ENCODE data around the gene RNPEPL1. TPM values are rescaled to one million over a fixed set of nuclear protein-coding genes. Genes with fewer than 3 reads are reported as not detected.

RNPEPL1 gene
- total and polyA plus RNA-seq, 2 experiments from 2014 or later = 49.0 to 61.2 TPM

- Histone ChIP-seq H3K27ac (no peak overlapping the region), H3K27me3 (no peaks in the 10 kb centered on the region), H3K4me3 (peak overlapping the region; percentile 27), H3K9me3 (ENCODE audit: low read depth) (no peaks in the 10 kb centered on the region), H3K4me1 (ENCODE audit: low read depth) (peaks cover 5% of the 10 kb centered on the region), H3K36me3 (no peaks in the 10 kb centered on the region)
- no peak for DNase-seq (ENCODE audit: low read depth in 1 of 2, low spot score in 1 of 2)
- TF ChIP-seq CTCF (IDR thresholded peaks at IDR 0.05; ENCODE audit: low read depth, low read length) = no peak
These were observed 11.1 kb upstream of the RNPEPL1 start for GRCh38 chr2:240557101-240557751.

GRCh38 chr2:240557808-240558207, 10.5 kb upstream of the RNPEPL1 start, which contains the start of gene ANKMY1:
TSS of gene ANKMY1 (minus strand) at chr2:240557988. CDS start at chr2:240557335, 653 bp downstream.
- TF ChIP-seq CTCF (IDR thresholded peaks at IDR 0.05; ENCODE audit: low read depth, low read length) = no peak
- peak; percentile 82 to 88 for DNase-seq (ENCODE audit: low read depth in 1 of 2, low spot score in 1 of 2)
- H3K9me3 ChIP-seq (ENCODE audit: low read depth) = no peaks in the 10 kb centered on the region

GRCh38 chr2:240558236-240558761, 10.0 kb upstream of the RNPEPL1 start:
- no peak for TF ChIP-seq CTCF (IDR thresholded peaks at IDR 0.05; ENCODE audit: low read depth, low read length)
- no peak for DNase-seq (ENCODE audit: low read depth in 1 of 2, low spot score in 1 of 2)
- Histone ChIP-seq H3K27ac (no peak overlapping the region), H3K36me3 (no peaks in the 10 kb centered on the region), H3K9me3 (ENCODE audit: low read depth) (no peaks in the 10 kb centered on the region), H3K4me3 (peak overlapping the region; percentile 27), H3K4me1 (ENCODE audit: low read depth) (peaks cover 5% of the 10 kb centered on the region), H3K27me3 (no peaks in the 10 kb centered on the region)

More at GRCh38 chr2:240557808-240558207, 10.5 kb upstream of the RNPEPL1 start, which contains the start of gene ANKMY1:
- Histone ChIP-seq H3K4me3 (peak within 1 kb of the TSS; percentile 27), H3K27ac (no peak within 1 kb of the TSS), H3K27me3 (no peaks in the 10 kb centered on the region), H3K4me1 (ENCODE audit: low read depth) (peaks cover 5% of the 10 kb centered on the region), H3K36me3 (no peaks in the 10 kb centered on the region)

- Histone ChIP-seq H3K4me1 (ENCODE audit: low read depth) (peaks cover 5% of the 10 kb centered on the region), H3K9me3 (ENCODE audit: low read depth) (no peaks in the 10 kb centered on the region), H3K27ac (no peak overlapping the region), H3K36me3 (no peaks in the 10 kb centered on the region), H3K27me3 (no peaks in the 10 kb centered on the region), H3K4me3 (no peak overlapping the region)
- TF ChIP-seq CTCF (IDR thresholded peaks at IDR 0.05; ENCODE audit: low read depth, low read length) = no peak
- no peak for DNase-seq (ENCODE audit: low read depth in 1 of 2, low spot score in 1 of 2)
These were observed 9.0 kb upstream of the RNPEPL1 start for GRCh38 chr2:240559286-240559685.

GRCh38 chr2:240560084-240560479, 8.2 kb upstream of the RNPEPL1 start, which contains the start of gene DUSP28:
TSS of gene DUSP28 (plus strand) at chr2:240560357. CDS start at chr2:240560685, 328 bp downstream.
- no peaks in the 10 kb centered on the region for H3K9me3 ChIP-seq (ENCODE audit: low read depth)
- H3K27me3 ChIP-seq = no peaks in the 10 kb centered on the region
- TF ChIP-seq CTCF (IDR thresholded peaks at IDR 0.05; ENCODE audit: low read depth, low read length) = no peak
- H3K36me3 ChIP-seq = no peaks in the 10 kb centered on the region
- DNase-seq (ENCODE audit: low read depth in 1 of 2, low spot score in 1 of 2) = peak; percentile 91 to 92
- H3K4me1 ChIP-seq (ENCODE audit: low read depth) = peaks cover 5% of the 10 kb centered on the region
- H3K4me3 ChIP-seq = peak within 1 kb of the TSS; percentile 87
- H3K27ac ChIP-seq = peak within 1 kb of the TSS; percentile 91

All from cardiac muscle cell (in vitro differentiated cells and primary cell).